Epithelial cell of esophagus (primary cell): ENCODE measurements around the gene ITCH.
"Not testable (repeated sequence)": the region's sequence is repeated elsewhere in the genome, so short reads cannot be mapped to it uniquely, and the experiment has no call there.

Experiments used
- DNase-seq: peaks from one replicate; pipeline ENCODE4 v3.0.0; 2010; ENCODE audit warnings: low read depth
- H3K4me3 ChIP-seq: 2 replicates; pipeline ENCODE4 v1.5.1; 2011; ENCODE audit warnings: mild to moderate bottlenecking, low read length, control low read depth
- TF ChIP-seq, protein P1 (sequence below): IDR thresholded peaks from 2 replicates; pipeline ENCODE4 v1.5.1; 2011; ENCODE audit warnings: low read depth, mild to moderate bottlenecking, low read length, control low read depth, inconsistent platforms; ENCODE audit not compliant: insufficient read depth; ENCODE audit errors: missing control alignments

Gene ITCH

GRCh38 chr20:34507702-34508413, 144.8 kb downstream of the ITCH start:
- DNase-seq = no peak
- TF ChIP-seq, protein P1, sequence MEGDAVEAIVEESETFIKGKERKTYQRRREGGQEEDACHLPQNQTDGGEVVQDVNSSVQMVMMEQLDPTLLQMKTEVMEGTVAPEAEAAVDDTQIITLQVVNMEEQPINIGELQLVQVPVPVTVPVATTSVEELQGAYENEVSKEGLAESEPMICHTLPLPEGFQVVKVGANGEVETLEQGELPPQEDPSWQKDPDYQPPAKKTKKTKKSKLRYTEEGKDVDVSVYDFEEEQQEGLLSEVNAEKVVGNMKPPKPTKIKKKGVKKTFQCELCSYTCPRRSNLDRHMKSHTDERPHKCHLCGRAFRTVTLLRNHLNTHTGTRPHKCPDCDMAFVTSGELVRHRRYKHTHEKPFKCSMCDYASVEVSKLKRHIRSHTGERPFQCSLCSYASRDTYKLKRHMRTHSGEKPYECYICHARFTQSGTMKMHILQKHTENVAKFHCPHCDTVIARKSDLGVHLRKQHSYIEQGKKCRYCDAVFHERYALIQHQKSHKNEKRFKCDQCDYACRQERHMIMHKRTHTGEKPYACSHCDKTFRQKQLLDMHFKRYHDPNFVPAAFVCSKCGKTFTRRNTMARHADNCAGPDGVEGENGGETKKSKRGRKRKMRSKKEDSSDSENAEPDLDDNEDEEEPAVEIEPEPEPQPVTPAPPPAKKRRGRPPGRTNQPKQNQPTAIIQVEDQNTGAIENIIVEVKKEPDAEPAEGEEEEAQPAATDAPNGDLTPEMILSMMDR = no peak
- no peak overlapping the region for H3K4me3 ChIP-seq

DNA sequence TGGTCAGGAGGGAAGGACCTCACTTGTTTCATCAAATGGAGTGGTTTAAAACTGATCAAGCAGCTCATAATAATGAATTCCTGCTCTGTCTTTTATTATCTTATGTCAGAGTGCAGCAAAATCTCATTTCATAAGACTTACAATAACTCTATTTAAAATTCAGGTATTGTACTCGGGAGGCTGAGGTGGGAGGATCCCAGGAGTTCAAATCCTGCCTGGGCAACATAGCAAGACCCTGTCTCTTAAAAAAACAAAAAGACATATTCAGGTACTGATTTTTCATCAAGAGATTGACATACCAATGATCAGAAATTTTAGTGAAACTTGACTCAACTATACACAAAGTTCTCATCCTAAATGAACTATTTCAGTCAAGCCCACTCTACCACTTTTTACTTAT, 147.5 kb downstream of the ITCH start:
- H3K4me3 ChIP-seq = no peak overlapping the region
- no peak for DNase-seq
- TF ChIP-seq, protein P1 = no peak

- TF ChIP-seq, protein P1 = no peak
- no peak overlapping the region for H3K4me3 ChIP-seq
- no peak for DNase-seq
These were observed 148.8 kb downstream of the ITCH start for GRCh38 chr20:34511891-34512265.

DNA sequence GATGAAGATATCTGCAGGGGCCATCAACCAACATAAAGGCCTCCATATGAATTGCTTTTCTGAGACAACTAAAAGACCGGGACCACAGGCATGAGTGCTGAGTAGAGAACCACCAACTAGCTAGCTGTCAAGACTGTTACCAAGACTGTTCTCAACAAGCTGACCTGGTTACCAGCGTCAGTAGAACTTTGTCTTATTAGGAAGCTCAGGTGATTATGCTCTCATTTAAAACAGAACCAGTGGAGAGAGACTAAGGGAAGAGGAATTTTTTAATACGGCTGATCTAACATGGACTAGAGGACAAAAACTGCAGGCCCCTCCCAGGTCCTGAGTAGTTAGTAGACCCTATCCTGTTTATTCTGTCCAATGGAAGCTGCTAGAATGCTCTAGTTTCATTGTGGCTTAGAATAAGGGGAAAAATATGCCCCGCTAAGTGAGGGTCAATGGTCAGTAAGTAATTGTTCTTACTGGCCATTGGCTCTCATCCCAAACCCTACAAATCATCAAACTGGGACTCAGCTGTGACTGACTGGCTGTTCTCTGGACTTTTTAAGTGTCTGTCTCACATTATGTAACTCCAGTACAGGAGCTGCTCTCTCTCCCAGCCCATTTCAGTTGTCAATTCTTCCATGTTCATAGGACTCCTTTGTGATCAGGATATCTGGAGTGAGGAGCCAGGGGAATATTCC, 149.3 kb downstream of the ITCH start:
- no peak overlapping the region for H3K4me3 ChIP-seq
- TF ChIP-seq, protein P1 = no peak
- no peak for DNase-seq

- no peak overlapping the region for H3K4me3 ChIP-seq
- DNase-seq = no peak
- TF ChIP-seq, protein P1 = no peak
These were observed 149.9 kb downstream of the ITCH start for GRCh38 chr20:34512955-34513419.

GRCh38 chr20:34514034-34514433, 151.0 kb downstream of the ITCH start:
- not testable (repeated sequence) for DNase-seq, H3K4me3 ChIP-seq

GRCh38 chr20:34514897-34515483, 151.9 kb downstream of the ITCH start:
- no peak for DNase-seq
- H3K4me3 ChIP-seq = peak overlapping the region; percentile 91
- TF ChIP-seq, protein P1 = no peak
